ENCODE results near the gene CCDC85A.

- no peak for TF ChIP-seq CTCF (IDR thresholded peaks at IDR 0.05 in 2 of 3, conservative IDR thresholded peaks at IDR 0.05 in 1 of 3; ENCODE audit: borderline replicate concordance in 1 of 3, insufficient read depth in 1 of 3, low read depth in 2 of 3, low read length in 2 of 3)
- no peak for TF ChIP-seq SRF (IDR thresholded peaks at IDR 0.05; ENCODE audit: low read depth)
- TF ChIP-seq EZH2 (IDR thresholded peaks at IDR 0.05): no peak
- TF ChIP-seq FOSL1 (IDR thresholded peaks at IDR 0.05; ENCODE audit: low read depth): no peak
- TF ChIP-seq MAX (IDR thresholded peaks at IDR 0.05): no peak
- no peak for TF ChIP-seq ZNF274 (IDR thresholded peaks at IDR 0.05; ENCODE audit: low read depth, low read length)
- TF ChIP-seq SIN3A (IDR thresholded peaks at IDR 0.05; ENCODE audit: low read depth): no peak
- no peak for TF ChIP-seq REST (IDR thresholded peaks at IDR 0.05; ENCODE audit: low read depth)
Observed at GRCh38 chr2:56211048-56211447, 27.3 kb downstream of the CCDC85A start.

Data from HCT116 (cell line).